Measurements from ENCODE around the gene STXBP1.

The STXBP1 gene

DNA sequence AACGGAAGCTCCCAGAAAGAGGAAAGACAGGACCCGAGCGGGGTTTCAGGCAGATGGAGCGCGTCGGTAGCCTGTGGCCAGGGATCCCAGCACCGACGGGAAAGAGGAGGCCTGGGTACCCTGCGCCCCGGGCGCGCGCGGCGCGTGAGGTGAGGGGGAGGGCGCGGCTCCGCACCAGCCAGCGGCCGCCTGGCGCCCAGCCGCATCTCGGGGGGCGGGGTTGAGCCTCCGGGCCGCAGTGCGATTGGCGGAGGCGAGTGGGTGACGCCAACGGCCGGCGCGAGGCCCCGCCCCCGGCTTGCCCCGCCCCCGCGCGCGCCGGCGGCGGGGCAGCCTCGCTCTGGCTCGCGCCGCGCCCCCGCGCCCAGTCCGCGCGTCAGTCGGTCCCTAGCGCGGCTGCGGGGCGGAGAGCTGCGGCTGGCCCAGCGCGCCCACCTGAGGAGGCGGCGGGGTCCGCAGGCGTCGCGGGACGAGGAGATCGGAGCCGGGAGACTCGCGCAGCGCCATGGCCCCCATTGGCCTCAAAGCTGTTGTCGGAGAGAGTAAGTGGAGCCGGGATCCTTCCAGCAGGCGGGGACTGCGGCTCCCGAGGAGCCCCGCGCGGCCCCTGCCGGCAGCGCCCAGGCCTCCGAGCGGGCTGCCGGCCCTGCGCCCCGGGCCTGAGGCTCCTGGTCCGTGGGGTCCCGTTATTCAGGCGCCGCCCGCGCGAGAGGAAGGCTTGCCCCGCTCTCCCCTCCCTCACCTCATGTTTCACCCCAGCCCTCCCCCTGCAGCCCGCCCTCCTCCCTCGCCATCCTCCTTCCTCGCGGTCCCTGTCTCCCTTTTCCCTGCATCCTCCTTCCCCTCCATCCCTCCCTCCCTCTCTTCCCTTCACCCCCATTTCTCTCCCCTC, at the start of gene STXBP1:
TSS of gene STXBP1 (plus strand) at position 379 of the 892 bp plus-strand sequence. CDS start at position 506, 127 bp downstream.
- no peak for FAIRE-seq

DNA sequence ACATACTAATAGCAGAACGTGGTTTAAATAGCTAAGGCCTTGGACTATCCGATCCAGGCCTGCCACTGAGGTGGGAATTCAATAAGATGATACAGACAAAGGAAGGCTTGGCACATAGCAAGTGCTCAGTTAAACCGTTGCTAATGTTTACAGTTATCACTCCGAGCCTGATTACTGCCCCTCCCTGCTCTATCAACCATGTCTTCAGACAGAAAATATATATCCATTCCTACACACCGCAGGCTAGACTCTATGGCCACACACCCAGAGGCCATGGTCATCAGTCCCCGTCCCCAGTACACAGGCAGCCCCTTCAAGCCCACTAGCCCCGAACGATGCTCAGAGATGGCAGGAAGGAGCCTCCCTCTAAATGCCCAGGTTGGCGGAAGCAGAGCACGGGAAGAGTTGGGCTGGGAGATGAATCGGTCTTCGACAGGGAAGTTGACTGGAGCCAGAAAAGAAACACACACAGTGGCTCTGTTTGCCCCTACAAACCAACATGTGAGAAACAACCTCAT, 49.7 kb upstream of the STXBP1 start:
- FAIRE-seq = no peak

DNA sequence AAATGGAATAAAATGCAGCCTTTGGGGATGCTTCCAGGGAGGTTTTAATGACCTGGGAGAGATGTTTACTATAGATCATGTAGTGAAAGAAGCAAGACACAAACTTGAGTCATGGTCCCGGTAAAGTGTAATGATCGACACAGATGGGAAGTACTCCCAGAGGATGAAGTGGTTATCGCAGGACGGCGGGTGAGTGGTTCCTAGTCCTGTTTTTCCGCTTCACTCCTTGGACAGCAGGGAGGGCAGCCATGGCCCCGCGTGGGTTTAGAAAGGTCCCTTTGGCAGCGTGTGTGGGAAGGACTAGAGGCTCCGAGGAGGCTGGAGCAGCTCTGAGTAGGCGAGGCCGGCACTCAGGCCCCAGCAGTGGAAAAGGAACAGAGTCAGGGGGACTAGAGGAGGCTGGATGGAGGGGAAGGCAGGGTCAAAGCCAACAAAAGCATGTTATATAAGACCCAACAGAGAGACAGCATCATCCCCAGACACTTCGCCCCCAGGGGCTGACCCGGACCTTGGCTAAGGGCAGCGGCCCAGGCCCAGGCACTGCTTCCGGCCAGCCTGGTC, 49.2 kb upstream of the STXBP1 start:
- FAIRE-seq = peak; percentile 50

DNA sequence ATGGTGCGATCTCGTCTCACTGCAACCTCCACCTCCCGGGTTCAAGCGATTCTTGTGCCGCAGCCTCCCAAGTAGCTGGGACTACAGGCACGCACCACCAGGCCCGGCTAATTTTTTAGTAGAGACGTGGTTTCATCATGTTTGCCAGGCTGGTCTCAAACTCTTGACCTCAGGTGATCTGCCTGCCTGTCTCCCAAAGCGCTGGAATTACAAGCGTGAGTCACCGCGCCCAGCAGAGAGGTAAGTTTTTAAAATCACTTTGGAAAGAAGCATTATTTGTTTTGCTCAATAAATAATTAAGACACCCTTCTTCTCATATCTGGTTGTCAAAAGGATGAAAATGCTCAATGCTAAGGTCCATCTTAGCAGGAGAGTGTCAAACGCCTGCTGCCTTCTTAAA, 48.5 kb upstream of the STXBP1 start:
- no peak for FAIRE-seq

DNA sequence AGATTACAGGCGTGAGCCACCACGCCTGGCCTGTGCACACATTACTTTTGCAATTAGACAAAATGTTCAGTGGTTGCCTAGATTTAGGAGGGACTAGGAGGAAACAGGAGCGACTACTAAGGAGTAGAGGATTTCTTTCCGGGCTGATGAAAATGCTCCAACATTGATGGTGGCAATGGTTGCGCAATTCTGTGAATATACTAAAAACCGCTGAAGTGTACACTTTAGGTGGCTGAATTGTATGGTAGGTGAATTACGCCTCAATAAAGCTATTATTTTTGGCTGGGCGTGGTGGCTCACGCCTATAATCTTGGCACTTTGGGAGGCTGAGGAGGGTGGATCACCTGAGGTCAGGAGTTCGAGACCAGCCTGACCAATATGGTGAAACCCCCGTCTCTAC, 46.8 kb upstream of the STXBP1 start:
- no peak for FAIRE-seq

DNA sequence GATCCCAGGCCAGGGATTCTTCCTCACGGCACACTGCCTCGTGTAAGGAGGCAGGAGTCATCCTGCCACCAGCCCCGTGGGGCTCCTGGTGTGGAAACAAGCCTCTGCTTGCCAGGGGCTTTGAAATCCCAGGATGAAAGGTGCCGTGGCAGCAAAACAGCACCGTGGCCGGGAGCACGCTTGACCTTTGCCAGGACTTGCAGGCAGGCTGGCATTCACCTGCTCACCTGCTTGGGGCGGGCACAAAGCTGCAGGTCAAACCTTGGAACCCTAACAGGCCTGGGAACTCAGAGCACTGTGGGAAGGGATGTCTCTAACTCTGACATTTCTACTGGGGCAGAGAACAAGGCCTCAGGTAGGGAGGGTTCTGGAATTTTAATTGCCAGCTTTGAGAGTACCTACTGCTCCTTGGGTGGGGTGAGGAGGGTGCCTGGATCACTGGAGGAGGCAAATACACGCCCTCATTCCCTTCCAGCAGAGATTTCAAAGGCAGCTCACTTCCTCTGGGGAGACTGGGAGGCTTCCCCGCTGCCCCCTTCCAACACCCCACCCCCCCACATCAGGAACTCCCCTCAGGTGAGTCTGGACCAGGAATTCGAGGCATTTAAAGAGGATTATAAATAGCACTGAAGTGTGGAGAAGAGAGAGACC, 45.6 kb upstream of the STXBP1 start:
- no peak for FAIRE-seq

DNA sequence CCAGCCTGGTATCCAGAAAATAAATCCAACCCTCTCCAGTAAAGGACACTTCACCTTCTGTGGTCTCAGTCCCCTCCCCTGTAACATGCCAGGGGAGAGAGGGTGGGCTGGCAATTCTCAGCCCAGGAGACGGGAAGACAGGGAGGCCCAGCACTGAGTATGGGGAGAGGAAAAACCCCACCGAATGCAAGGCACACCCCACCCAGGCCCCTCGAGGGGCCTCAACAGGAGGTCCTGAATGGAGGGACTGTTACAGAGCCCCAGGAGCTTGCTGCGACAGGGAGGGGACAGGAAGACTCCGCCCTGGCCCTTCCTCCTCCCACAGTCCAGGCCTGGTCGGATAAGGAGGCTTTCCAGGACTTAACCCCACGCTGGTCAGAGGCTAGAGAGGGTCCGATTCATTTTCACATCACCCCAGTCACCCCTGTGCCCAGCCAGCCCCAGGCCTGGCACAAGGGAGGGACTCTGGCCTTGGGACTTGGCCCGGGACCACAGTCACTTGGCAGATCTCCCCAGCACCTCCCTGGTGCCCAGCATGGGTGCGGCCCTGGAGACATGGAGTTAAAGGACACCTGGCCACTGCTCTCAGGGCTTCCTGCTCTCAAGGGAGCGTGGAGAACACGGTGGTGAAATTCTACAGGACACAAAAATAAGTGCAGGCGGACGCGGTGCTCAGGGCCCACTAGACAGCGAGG, 44.9 kb upstream of the STXBP1 start:
- no peak for FAIRE-seq

DNA sequence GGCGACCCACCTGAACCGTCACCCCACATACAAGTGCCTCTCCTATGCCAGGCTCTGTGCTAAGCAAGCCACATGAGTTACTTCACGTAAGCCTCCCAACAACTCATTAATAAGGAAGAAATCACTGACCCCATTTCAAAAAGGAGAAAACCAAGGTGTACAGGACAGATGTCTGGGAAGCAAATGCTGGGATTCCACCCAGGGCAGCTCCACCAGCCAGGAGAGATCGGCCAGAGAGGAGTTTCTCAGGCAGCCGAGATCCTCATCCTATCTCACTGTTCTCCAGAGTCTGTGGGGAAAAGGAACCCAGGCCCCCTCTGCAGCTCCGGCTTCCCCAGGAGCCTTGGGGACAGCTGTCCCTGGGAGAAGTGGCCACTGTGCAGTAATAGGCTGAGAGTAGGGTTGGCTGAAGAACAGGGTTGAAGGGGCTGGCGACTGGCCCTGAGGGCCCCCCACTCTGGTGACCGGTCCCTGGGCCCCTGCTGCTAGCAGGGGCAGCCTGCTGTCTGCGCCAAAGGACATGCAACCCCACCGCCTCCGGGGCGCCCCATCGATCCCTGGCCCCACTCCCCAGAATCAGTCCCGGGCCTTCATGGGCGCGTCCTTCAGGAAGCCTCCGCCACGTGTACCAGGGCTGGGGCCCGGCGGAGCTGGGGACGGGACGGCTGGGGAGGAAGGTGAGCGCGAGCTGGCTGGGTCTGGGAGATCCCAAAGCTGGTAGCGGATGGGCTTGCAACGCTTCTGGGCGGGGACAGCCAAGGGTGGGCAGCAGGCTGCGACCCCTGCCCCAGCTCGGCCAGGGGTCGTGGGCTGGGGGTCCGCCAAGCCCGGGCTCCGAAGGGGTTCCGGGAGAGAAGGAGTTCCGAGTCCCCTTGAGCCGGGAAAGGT, 44.1 kb upstream of the STXBP1 start:
- FAIRE-seq = no peak

DNA sequence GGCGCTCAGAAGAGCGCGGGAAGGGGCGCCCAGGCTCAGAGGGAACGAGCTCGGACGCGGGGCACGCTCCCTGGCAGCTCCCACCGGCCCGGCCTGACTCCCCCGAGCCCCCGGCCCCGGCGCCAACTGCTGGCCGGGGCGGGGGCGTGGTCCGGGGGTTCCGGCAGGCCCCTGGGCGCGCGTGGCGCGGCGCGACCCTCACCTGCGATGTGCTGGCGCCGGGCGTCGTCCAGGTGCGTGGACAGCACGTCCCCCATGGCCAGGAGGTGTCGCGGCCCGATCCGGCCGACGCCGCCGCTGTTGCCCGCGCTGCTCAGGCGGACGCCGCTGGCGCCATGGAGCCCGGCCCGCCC, 43.5 kb upstream of the STXBP1 start:
- FAIRE-seq = no peak

DNA sequence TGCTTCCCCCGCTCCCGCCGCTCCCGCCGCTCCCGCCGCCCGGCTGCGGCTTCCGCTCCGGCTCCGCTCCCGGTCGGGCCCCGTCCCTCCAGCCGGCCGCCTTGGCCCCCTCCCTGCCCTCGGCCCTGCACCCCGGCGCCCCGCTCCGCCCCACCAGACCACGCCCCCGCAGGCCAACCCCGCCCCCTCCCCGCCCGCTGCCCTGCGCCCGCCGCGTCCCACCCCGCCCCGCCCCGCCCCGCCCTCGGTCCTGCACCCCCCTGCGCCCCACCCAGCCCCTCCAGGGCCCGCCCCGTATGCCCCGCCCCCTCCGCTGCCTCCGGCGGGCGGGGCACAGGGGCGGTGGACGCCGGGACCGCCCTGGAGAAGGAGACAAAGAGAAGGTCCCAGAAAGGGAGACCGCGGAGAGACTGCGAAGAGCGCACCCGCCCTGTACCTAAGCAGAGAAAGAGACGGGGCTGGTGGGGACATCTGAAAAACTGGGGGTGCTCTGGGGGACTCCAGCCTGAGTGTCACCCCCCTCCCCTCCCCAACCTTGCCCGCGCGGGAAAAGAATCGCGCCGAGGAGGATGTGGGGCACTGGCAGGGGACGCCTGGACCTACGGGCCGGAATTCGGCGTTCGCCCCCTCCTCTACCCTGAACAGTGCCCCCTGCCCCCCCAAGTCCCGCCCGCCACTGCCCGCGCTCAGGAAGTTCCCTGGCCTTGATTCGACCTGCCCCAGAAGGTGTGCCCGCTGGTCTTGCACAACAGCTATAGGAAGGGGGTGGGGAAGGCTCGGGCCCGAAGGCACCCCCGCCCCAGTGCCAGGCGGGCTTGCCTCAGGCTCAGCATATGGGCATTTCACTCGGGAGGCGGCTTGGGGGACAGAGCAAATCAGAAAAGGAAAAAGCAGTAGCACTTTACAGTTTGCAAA, 42.8 kb upstream of the STXBP1 start:
- no peak for FAIRE-seq

DNA sequence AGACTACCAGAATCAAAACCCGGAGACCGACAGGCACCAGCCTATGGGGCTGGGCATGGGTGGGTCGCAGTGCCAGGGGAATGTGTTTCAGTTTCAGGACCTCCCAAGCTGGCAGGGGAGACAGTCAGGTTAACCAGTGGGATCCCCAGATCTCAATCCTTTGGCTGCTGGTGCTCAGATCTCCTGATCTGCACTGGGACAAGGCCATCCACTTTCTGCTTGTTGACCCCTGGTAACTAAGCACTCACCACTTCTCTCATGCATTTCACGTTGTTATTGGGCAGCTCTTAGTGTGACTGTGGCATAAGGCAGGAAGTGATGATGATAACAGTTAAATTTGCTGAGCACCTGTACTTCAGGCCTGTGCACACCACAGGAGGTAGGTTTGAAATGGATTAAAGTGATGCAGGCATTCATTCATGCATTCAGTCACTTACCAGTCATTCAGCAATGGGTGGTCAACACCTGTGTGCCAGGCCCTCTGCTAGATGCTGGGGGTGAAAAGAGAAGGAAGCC, 42.1 kb upstream of the STXBP1 start:
- FAIRE-seq = no peak

DNA sequence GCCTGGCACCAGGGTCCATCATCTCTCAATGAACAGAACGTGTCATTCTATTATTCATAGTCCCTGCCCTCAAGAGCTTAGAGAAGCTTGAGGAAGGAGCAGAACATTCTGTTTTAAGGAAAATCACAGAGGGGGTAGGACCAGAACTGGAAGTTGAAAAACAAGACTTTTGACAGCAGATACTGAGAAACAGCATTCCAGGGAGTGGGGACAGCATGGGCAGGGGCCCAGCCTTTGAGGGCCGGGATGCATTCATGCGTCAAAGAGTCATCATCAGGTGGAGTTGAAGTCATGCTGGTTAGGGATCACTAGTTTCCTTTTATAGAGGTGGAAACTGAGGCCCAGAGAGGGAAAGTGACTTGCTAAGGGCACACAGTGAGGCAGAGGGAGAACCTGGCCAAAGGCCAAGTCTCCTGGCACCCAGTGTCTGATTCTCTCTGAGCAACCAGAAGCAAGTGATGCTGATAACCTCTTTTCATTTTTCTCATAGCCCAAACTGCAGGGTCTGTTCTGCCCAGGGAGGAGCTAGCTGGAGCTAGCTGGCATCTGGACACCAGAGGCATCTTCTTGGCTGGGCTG, 41.5 kb upstream of the STXBP1 start:
- FAIRE-seq = no peak

DNA sequence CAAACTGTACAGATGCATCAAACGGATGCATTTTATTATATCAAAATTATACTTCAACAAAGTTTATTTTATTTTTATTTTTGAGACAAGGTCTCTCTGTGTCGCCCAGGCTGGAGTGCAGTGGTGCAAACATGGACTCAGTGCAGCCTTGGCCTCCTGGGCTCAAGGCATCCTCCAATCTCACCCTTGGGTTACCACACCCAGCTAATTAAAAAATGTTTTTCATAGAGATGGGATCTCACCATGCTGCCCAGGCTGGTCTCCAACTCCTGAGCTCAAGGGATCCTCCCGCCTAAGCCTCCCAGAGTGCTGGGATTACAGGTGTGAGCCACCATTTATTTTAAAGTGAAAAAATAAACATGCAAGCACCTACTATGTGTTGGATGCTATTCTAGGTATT, 40.1 kb upstream of the STXBP1 start:
- no peak for FAIRE-seq

DNA sequence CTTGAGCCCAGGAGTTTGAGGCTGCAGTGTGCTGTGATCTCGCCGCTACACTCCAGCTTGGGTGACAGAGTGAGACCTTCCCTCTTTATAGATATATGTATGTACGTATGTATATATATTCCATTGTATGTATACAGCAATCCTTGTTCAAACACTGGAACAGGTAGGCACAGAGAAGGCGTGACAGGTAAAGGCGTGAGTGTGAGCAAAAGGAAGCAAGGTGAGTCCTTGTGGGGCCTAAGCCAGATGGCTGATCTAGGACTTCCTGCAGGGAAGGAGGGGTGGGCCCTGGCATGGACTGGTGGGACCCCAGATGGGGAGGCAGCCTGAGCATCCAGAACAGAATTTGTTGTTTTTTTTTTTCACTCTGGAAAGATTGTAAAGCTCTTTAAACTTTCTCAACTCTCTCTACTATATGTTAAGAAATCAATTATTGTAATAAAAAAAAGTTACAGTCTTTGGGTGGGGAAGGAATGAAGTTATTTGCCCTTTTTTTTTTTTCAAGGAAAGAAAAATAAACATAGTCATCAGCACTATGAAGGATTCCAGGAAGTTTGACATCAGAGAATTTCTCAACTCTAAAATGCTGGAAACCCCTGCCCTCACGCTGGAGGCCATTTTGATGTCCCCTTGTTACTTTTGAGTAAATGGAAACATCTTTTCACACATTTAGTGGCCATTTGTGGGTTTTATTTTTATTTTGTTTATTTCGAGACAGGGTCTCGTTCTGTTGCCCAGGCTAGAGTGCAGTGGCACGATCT, 38.9 kb upstream of the STXBP1 start:
- FAIRE-seq = no peak

DNA sequence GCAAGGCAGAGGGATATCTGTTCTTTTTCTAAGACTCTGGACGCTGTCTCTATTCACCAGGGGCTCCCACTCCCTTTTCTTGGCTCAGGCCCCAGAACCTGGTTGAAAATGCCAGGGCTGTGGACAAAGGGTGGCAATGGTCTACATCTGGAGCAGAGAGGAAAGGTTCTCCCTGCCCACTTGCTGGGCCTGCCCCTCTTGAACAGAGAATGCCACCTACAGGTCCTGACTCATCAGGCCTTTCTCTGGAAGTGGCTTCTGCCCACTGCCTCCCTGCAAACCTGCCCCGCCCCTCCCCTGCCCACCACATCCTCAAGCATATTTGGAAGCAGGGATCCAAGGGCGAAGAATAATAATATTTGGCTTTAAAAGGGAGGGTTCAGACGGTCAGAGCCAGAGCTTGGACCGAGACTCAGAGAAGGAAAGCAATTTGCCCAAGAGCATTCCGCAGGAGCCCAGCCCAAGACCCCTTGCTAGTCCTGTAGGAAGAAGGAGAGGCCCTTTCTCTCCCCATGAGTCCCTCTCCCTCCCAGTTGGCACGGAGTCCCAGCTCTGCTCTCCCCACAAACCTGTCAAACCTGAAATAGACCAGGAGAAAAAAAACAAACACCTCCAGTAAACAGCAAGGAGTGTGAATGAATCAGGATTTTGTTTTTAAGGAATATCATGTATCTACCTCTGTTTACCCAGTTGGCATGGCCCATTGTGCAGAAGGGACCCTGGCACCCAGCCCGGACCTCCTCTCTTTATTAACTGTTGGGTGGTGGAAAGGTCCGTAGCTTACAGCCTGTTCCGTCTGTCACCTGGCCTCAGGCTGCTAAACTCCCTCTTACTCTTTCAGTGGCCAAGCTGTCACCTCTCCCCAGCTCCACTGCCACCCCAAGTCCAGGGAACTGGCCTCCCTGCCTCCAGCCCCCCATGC, 37.7 kb upstream of the STXBP1 start:
- no peak for FAIRE-seq

DNA sequence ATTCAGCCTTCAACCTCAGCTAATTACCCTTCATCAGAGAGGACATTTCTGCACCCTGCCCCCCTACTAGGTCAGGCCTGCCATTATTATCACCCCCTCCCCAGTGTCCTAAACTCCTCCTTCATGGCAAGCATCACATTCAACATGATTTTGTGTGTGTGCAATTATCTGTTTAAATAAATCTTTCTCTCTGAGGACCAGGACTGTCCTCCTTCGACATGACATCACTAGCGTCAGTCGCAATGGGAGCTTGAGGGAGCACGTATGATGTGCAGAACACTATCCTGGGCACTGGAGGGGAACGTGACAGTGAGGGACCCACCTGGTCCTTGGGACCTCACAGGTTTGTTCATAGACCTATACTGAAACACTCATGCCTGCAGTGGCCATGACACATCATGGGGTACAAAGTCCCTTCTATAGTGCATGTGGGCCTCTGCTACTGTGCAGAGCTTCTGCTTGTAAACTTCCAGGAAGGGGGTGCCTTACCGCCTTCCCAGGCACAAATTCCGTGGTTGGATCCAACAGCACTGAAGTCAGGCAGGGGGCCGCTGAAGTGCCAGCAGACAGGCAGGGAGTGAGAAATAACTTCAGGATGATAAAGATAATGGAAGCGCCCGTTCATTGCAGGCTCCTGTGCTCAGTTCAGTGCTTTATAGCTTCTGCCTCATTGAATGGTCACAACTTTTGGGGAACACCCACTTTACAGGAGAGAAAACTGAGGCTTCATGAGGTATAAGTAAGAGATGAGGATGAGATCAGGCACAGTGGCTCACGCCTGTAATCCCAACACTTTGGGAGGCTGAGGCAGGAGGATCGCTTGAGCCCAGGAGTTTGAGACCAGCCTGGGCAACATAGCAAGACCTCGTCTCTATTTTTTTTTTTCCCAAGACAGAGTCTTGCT, 36.0 kb upstream of the STXBP1 start:
- FAIRE-seq = no peak

DNA sequence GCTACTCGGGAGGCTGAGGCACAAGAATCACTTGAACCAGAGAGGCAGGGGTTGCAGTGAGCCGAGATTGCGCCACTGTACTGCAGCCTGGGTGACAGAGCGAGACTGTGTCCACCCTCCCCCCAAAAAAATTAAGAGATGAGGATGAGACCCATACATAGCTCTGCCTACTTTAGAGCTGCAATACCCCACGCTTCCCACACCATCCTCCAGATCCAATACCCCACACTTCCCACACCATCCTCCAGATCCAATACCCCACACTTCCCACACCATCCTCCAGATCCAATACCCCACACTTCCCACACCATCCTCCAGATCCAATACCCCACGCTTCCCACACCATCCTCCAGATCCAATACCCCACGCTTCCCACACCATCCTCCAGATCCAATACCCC, 34.9 kb upstream of the STXBP1 start:
- FAIRE-seq = peak; percentile 8

DNA sequence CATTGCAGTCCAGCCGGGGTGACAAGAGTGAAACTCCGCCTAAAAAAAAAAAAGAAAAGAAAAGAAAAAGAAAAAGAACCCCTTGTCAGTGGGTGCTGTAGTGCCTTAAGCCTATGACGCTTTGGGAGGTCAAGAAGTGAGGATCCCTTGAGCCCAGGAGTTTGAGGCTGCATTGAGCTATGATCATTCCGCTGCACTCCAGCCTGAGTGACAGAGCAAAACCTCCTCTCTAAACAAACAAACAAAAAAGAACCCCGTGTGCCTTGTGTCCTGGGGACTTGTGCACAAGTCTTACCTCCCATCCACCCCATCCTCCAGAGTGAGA, 33.5 kb upstream of the STXBP1 start:
- FAIRE-seq = no peak

Data from endometrium (tissue), 2 donors.